Left kidney (tissue), 2 donors: ENCODE measurements around the gene LRRC51. TPM values are rescaled to one million over a fixed set of nuclear protein-coding genes. Genes with fewer than 3 reads are reported as not detected.

Source experiments
- DNase-seq: peaks from one replicate; pipeline ENCODE4 v3.0.0-alpha.2; 2013
- polyA plus RNA-seq: library from polyadenylated mRNA; unstranded; fragments of 120-200 nt; gene quantifications from one replicate; pipeline ENCODE4 v1.2.1, GENCODE V29; 2013; ENCODE audit not compliant: insufficient read length

The LRRC51 gene
- polyA plus RNA-seq, 1 donor = 33.1 TPM

DNA sequence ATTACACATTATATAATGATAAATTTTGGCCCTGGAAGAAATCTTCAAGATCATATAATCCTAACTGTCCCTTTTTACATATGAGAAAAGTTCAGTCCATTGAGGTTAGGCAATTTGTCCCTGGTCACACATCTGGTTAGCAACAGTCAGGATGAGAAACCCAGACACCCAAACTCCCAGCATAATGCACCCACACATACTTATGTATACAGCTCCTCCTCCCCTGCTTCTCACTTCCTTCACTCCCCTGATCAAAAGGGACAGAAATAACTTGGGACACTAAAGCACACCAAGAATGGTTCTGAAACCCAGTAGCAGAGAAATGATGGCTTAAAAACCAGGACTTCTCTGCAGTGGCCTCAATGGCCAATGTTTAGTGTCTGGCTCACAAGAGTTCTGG lies 11.4 kb upstream of the LRRC51 start:
- no peak for DNase-seq

DNA sequence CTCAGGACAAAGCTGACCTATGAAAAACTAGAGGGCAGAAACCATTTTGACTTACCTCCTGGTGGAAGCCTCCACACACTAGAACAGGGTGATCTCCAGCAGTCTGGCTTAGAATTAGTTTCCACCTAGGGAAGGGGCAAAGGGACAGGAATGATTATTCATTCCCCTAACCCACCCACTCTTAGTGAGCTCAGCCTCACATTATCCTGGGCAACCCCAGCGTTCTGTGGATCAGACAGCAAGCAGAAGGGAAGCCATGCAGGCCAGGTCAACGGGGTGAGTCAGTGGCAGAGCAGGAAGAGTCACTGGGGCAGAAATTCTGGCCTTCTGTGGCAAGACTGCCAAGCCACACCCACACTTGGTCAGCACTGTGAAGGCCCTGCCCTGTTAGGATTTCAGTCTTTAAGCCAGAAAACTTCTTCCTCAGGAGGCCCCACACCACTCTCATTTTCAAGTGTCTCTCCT lies 10.8 kb upstream of the LRRC51 start:
- no peak for DNase-seq

DNA sequence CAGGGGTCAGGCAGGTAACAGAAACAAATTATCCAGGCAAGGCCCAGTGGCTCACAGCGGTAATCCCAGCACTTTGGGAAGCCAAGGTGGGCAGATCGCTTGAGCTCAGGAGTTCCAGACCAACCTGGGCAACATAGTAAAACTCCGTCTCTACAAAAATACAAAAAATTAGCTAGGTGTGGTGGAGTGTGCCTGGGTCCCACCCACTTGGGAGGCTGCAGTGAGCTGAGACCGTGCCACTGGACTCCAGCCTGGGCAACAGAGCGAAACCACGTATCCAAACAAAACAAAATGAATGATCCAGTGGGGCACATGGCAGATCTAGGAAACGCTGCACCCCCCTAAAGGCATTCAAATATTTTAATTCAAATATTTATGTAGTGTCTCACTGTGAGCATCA lies 10.2 kb upstream of the LRRC51 start:
- DNase-seq = no peak

DNA sequence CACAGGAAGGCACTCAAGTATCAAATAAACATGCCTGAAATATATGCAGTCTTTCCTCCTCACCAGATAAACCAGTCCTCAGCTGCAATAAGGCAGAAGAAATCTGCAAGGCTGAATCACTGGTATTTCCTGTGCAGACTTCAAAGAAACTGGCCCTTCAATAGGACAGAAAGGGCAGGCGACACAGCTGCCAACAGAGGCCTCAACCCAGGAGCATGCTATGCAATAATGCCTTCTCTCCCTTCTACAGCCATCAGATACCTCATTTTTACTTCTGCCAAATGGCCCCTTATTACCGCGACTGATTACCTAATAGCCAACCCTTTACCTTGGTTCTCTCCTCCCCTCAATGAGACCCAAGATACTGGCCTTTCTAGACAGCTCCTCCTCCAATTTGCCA lies 8.3 kb upstream of the LRRC51 start:
- no peak for DNase-seq

DNA sequence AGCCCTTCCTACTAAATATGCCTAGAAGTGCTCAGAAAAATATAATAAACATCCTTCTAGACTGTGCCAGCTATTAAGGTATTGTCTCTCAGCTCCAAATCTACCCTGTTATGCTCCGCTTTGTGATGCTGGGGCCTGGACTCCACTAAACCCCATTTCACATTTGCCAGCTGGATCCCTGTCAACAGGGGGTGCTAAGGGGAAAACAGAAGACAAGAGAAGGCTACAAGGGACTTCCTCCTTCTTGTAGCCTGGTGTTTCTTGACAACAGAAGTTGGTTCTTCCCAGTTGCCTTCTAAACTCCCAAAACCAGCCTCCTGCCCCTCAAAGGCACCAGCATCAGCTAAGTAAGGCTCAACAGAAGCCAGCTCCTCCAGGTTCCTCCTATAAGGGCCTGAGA lies 5.5 kb upstream of the LRRC51 start:
- no peak for DNase-seq

DNA sequence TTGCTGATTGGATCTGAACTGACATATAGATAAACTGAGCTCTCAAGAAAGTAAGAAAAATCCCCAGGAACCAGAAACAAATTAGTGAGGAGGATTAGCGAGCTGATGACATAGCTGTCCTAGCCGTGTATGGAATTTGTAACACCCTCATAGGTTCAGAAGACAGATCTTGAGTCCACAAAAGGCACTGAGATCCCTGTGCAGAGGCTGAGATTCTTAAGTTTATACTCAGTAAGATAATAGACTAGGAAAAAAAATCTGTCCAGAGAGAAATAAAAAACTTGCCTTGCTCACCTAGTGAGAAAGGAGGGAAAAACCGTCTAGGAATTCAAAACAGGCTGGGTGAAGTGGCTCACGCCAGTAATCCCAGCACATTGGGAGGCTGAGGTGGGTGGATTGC lies 4.9 kb upstream of the LRRC51 start:
- no peak for DNase-seq

DNA sequence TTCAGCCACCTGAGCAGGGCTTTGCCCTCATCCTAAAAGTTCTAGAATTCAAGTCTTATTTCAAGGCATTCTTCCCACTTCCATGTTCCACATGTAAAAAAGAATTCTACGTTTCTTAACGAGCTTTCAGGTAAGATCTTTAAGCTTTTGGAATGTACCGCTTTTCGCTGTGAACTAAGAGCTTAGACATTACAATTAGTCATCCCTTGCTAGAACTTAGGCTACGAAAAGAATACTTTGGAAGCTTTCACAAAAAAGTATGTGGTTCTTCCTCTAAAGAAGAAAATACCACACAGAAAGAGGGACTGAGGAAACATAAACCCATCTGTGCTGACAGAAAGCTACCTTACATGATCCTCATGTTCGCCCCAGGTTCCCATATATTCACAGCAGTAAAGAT lies 2.2 kb upstream of the LRRC51 start:
- DNase-seq = no peak

DNA sequence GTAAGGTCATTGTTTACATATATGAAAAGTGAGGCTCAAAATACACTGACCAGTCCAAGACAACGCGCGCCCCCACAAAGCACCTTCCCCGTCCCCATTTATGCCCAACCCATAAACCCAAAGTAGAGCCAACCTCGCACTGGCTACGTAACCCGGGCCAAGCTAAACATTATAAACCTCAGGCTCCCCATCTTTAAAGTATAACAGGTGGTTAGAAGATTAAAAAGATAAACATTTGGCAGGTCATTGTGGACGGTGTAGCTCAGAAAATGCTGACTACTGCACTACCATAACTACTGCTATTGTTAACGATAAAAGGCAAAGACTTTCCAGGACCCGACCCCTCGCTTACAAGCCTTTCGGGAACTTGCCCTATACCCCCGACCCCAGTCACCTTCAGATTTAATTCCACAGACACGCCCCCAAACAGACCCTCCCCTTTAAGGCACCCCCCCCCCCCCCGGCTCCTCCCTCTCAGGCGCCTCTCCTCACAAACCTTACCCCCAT lies 778 bp upstream of the LRRC51 start:
- DNase-seq = no peak

DNA sequence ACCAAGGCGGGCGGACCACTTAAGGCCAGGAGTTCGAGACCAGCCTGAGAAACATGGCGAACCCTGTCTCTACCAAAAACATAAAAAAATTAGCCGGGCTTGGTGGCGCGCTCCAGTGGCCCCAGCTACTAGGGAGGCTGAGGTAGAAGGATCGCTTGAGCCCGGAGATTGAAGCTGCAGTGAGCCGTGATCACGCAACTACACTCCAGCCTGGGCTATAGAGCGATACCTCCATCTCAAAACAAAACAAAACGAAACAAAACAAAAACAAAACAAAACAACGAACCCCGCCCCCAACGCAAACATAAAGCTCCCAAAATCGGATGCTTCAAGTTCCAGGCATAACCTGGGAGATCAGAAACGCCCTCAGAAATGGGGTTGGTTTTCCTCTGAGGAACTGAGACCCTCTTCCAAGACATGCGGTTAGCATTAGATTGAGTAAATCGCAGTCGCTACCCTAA lies 564 bp downstream of the LRRC51 start:
- no peak for DNase-seq

DNA sequence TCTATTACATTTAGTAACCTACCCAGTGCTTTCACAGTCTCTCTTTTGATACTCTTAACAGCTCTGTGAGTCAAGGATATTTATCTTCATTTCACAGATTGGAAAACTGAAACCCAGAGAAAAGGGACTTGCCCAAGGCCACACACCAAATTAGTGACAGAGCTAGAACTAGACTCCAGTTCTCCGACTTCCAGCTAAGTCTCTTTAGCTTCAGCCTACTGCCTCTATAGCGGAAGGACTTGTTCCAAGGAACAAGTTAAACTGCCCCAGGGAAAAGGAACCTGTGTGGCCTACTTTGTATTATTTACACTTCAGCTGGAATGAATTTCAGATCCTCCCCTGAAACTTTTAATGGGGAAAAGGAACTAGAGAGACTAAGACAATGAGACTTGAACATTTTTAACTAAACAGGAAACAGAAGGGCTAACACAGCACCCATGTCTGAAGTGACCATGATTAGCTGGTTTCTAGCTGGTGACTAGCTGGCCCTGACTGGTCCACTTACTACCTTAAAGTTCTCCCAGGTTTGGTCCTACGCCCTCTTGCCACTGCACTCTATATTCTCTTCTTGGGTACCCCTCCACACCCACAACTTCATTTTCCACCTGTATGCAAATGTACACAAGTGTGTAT lies 1.3 kb downstream of the LRRC51 start:
- no peak for DNase-seq

DNA sequence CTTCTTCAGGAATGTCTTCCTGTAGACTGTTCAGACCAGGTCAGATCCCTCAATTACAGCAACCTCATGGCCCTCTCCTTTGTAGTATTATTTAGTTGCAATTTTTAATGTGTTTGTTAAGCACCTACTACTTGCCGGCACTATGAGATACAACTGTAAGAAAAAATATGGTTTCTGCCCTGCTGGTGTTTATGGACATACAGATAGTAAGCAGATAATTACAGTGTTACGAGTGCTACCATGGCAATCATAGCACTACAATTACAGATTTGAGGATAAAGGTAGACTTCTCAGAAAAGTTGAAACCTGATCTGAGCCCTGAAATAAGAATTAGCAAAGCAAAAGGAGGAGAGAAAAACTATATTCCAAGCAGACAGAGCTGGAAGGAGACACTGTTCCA lies 2.8 kb downstream of the LRRC51 start:
- no peak for DNase-seq

DNA sequence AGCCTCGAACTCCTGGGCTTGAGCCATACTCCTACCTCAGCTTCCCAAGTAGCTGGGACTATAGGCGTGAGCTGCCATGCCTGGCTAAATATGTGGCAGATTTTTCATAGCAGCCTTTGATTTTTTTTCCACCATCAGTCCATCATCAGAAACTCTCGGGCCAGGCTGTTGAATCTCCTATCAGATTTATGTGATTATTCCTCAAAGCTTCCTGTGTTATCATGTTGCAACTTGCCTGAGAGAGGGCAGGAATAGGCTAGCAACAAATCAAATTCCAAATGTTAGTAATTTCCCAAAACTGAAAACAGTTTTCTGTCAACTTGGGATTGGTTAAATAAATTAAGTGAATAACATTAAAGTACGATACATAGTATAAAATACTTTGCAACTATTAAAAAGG lies 3.4 kb downstream of the LRRC51 start:
- no peak for DNase-seq

DNA sequence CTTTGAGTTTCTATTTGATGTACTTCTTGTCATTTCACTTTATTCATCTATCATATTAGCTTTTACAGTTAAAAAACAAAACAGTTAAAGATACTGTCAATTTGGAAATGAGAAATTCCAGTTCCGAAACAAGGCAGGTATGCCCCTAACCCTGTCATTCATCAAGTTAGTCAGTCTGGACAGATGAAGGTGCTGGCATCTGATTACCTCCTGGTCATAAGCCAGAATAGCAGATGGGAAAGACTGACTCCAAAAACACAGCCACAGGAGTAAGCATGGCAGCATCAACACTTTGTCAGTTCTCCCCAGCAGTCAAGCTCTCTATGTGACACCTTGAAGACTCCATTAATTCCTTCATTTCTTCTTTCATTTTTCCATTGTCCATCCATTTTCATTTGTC lies 4.3 kb downstream of the LRRC51 start:
- no peak for DNase-seq

DNA sequence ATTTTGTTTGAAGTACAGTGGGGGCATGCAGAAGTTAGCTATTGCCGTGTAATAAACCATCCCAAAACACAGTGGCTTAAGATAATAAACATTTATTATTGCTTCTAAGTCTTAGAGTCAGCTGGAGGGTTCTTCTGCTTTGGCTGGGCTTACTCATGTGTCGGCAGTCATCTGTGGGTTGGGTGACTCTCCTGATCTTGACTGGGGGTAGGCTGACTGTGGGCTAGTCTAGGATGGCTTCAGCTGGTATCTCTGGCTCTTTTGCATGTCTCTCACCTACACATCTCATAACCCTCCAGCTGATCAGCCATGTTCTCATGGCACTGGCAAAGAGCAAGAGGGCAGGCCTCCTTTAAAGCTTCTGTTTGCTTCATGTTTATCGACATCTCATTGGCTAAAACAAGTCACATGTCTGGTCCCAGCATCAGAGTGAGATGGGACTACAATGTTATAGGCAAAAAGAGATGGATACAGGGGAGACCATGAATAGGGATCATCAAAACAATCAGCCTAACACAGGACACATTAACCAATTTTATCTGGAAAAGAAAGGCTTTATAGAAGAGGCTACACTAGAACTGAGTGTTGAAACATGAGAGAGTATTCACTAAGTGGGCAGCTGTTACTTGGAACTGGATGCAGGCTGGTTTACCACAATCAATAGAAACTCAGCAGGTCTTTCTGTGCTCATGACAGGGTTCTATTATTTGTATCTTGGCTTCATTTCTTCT lies 5.1 kb downstream of the LRRC51 start:
- DNase-seq = no peak

DNA sequence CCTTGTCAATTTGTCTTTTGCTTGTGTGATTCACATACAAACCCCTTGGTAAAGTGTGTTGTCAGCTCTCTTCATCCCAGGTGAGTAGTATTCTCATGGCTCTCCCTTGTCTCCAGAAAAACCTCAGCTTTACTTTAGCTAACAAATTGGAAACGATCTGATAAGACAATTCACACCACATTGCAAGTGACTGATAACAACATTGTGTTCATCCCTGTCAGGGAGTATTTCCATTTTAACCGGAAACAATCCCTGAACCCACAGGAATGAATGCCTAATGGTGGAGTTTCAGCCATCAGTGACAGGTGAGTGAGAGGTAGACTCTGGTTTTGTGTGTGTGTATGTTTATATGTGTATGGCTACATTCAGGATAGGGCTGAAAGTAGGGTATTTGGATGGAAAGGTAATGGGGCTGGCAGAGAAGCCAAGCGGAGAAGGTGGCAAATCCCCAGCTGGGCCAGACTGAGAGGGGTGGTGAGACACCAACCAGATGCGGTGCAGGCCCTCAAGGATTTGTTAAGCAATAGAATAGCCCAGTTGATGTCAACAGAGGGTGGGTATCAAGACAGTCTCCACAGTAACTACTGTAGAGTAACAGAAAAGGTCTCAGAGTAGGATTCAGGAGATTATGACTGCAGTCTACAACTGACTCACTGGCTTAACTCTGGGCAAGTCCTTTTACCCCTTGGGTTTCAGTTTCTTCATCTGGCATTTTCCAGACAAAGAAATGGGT lies 7.6 kb downstream of the LRRC51 start:
- DNase-seq = no peak

DNA sequence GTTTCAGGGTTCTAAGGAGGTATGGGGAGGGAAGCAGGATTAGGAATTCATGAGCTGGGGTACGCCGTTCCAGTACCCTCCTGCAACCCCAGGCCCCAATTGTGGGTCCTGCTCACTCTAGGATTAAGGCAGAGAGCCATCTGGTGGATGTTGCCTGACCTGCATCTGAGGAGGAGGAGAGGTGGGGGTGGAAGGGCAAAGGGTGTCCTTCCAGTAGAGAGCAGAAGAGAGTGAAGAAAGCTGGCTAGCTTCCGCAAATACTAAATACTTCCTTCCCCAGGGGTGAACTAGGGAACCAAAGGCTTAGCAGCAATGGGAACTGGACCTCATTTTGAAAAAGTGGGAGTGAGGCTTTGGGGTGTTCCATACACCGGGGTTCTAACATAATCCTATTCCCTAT lies 10.6 kb downstream of the LRRC51 start:
- peak; percentile 68 for DNase-seq

DNA sequence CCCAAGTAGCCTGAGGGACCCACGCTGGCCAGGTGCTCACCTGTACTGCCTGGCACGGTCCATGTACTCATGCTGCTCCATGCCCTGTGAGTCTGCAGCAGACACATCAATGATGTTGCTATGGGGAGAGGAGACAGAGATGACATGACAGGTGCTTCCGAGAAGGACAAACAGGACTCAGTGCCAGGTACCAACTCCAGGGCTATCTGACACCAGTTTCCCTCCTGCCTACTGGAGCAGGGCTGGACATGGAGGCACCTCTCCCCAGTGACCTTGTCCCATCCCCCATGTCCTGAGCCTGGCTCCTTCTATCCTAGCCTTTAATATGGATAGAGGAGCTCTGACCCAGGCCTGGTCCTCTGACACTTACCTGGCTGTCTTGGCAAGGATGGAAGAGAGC lies 18.1 kb downstream of the LRRC51 start:
- no peak for DNase-seq

DNA sequence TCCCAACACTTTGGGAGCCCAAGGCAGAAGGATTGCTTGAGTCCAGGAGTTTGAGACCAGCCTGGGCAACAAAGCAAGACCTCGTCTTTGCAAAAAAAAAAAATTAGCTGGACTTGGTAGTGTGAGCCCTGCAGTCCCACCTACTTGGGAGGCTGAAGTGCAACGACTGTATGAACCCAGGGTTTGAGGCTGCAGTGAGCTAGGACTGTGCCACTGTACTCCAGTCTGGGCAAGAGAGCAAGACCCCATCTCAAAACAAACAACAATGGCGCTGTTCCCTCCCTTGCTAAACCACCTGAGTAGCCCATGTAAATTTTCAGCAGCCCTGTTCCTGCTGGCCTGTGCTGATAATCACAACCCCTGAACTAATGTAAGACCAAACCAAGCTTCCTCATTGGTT lies 19.4 kb downstream of the LRRC51 start:
- no peak for DNase-seq

DNA sequence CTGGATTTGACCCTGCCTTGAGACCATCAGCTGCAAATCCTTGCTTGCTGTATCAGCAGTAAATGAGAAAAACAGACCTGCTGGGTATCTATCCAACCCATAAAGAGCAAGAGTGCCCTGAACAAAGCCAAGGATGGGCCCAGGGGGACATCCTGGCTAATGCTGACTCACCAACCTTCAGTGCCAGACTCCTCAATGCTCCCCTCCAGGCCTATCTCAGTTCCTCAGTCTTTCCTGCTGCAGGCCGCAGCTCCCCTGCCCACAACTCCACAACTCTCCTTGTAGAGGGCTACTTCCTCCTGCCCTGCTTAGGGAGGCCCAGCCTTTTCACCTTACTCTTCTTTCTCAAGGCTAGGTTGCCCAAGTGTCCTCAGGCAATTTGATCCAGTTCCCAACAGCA lies 19.8 kb downstream of the LRRC51 start:
- no peak for DNase-seq

DNA sequence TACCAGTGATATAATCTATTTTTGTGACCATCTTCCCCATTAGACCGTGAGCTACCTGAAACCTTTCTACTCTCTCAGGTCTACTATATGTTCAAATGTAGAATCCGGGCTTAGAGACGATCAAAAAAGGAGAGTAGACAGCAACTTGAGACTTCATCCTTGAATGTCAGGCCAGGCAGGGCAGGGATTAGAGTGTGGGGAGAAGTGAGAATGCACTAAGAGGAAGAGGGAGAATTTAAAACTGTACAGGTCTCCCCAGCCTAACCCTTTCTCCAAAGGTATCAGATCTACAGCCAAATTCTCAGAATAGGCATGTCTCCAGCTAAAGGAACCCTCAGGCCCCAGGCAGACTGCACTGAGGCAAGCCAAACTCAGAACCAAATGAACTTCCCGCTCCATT lies 21.5 kb downstream of the LRRC51 start:
- DNase-seq = no peak

DNA sequence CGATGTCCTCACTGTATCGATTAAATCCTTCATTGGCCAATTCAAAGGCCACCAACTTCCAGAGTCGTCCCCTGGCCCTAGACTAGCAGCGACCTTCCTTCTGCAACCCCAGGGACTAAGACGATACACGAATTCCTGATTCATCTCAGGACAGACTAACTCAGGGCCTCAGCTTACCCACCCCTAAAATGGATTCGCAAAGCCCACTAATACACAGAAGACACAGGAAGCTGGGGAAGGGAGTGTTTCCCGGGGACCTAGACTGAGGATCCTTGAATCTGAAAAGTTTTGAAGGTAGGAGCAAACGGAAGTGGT lies 21.9 kb downstream of the LRRC51 start:
- DNase-seq = no peak

DNA sequence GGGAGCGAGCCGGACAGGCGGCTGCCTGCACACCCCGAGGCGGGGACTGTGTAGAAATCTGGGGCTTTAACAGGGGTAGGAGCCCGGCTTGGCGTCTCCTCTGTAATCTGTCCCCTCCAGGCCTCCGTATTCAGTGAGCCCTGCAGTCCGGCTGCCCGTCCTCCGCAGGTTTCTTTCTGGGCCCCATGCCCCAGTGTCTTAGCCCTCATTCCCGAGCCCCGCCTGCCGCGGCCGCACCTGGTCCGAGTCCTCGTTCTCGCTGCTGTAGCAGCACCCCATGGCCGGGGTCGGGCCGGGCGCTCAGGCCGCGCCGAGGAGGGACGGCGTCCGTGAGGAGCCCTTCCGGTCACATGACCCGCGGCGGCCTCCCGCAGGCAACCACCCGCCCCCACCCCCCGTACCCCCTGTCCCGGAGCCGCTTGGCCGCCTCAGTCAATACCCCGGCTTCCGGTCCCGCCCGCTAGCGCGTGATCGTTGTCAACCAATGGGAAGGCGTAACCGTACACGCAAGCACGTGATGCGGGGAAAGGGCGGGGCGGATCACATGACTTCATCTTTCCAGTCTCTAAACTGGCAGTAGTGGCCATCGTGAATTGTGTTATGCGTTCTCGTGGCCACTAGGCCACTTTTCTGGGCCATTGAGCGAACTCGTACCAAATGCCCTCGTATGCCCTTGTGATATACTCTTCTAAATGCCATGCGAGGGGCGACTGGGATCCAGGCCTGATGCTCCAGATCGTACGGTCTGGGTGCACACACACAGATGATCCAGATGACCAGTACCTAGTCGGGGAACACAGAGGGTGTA lies 22.5 kb downstream of the LRRC51 start, which contains the start of gene LAMTOR1:
Gene LAMTOR1 (minus strand): TSS at position 352 of the 808 bp plus-strand sequence. CDS start 73 bp downstream, at position 279.
- DNase-seq = peak; percentile 99
